ENCODE results near the gene MS4A4E.
"Not testable (repeated sequence)": the region's sequence is repeated elsewhere in the genome, so short reads cannot be mapped to it uniquely, and the experiment has no call there.

The MS4A4E gene

DNA sequence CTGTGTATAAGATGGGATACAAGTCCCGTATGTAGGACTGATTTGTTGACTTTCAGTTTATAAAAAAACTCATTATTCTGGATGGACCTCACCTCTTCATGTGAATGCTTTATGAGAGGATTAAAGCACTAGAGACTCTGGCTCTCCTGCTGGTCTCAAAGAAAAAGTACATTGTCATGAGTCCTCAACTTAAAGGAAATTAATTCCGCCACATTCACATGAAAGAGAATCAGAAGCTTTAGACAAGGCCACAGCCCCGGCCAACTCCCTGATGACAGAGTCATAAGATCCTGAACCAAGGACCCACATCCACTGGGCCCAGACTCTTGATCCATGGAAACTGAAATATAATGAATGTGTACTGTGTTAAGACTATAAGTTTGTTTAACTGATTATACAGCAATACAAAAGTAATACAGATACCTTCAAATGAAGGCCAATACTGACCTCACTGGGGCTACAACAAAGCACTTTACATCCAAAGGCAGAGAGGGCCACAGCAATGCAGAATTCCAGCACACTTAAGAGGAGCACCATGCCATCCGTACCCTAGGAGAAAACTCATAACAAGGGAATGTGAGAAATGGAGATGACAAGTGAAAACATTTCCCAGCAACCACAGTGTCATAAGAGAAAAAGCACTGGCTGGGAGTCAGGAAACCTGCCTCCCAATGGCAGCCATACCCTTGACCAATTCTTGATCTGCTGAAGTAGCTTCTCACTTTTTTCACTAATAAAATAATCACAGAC is 34.6 kb downstream of the MS4A4E start:
- POLR2A ChIA-PET (ENCODE audit: low non-redundant PET): no interaction called here
- CTCF ChIA-PET: interaction anchor here (0.7 kb wide), 1 partner anchor 528 kb away, joined by 3 read pairs; no protein-coding TSS in a partner anchor
- H3K27ac ChIP-seq: no peak overlapping the region
- no peak for DNase-seq (ENCODE audit: low spot score)
- TF ChIP-seq, protein P1, sequence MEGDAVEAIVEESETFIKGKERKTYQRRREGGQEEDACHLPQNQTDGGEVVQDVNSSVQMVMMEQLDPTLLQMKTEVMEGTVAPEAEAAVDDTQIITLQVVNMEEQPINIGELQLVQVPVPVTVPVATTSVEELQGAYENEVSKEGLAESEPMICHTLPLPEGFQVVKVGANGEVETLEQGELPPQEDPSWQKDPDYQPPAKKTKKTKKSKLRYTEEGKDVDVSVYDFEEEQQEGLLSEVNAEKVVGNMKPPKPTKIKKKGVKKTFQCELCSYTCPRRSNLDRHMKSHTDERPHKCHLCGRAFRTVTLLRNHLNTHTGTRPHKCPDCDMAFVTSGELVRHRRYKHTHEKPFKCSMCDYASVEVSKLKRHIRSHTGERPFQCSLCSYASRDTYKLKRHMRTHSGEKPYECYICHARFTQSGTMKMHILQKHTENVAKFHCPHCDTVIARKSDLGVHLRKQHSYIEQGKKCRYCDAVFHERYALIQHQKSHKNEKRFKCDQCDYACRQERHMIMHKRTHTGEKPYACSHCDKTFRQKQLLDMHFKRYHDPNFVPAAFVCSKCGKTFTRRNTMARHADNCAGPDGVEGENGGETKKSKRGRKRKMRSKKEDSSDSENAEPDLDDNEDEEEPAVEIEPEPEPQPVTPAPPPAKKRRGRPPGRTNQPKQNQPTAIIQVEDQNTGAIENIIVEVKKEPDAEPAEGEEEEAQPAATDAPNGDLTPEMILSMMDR (conservative IDR thresholded peaks at IDR 0.05; ENCODE audit: low read depth): no peak

DNA sequence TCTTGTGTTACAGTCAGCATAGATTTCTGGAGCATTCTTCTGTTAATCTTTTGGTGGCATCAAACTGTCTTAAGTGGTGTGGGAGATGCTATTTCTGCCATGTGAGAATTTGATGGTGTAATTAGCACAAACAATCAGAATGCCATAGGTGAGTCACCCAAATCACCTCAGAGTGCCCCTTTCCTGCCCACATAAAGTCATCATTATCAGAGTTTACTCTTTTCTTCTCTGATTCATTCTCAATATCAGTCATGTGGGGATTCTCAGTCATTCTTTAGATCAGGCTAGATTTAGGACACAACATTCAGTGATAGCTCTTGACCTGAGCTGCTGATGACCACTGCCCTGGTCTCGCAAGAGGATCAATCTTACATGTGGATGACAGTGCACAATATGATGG is 36.3 kb downstream of the MS4A4E start:
- POLR2A ChIA-PET (ENCODE audit: low non-redundant PET): no interaction called here
- H3K27ac ChIP-seq: no peak overlapping the region
- CTCF ChIA-PET: no interaction called here
- DNase-seq (ENCODE audit: low spot score): no peak
- TF ChIP-seq, protein P1 (conservative IDR thresholded peaks at IDR 0.05; ENCODE audit: low read depth): no peak

DNA sequence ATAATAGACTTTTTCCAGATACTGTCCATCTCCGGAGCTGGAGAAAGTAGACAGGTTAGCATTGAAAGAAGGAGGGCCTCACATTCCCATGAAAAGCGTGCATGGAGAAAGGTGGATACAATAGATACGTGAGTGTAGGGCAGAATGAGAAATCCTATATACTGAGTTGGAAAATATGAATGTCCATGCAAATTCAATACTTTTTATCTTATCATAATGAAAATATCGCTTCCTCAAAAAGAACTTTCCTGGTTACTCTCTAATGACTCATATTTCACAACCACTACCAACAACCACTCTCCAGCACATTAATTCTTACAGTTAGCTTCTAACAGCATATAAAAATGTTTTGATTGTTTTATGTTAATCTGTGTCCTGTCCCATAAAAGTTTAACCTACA is 38.0 kb downstream of the MS4A4E start:
- no peak for DNase-seq (ENCODE audit: low spot score)
- TF ChIP-seq, protein P1 (conservative IDR thresholded peaks at IDR 0.05; ENCODE audit: low read depth): no peak
- CTCF ChIA-PET: no interaction called here
- POLR2A ChIA-PET (ENCODE audit: low non-redundant PET): no interaction called here
- H3K27ac ChIP-seq: no peak overlapping the region

DNA sequence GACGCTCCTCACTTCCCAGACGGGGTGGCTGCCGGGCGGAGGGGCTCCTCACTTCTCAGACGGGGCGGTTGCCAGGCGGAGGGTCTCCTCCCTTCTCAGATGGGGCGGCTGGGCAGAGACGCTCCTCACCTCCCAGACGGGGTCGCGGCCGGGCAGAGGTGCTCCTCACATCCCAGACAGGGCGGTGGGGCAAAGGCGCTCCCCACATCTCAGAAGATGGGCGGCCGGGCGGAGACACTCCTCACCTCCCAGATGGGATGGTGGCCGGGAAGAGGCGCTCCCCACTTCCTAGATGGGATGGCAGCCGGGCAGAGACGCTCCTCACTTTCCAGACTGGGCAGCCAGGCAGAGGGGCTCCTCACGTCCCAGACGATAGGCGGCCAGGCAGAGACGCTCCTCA is 41.6 kb downstream of the MS4A4E start:
- CTCF ChIA-PET; POLR2A ChIA-PET (ENCODE audit: low non-redundant PET); DNase-seq (ENCODE audit: low spot score); H3K27ac ChIP-seq: not testable (repeated sequence)

DNA sequence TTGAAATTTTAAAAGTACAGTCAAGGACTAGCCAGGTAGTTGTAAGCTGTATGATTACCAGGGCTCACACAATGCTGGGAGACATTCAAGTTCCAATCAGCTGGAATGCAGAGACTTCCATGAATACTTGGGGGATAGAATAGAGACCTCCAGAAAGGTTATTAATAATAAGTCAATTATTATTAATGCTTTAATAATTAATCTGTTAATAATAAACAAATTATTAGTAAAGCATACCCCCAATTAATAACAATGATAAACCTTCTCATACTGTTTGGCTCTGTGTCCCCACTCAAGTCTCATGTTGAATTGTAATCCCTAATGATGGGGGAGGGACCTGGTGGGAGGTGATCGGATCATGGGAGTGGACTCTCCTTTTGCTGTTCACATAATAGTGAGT is 45.5 kb downstream of the MS4A4E start:
- H3K27ac ChIP-seq: no peak overlapping the region
- CTCF ChIA-PET: no interaction called here
- no peak for DNase-seq (ENCODE audit: low spot score)
- POLR2A ChIA-PET (ENCODE audit: low non-redundant PET): no interaction called here
- TF ChIP-seq, protein P1 (conservative IDR thresholded peaks at IDR 0.05; ENCODE audit: low read depth): no peak

DNA sequence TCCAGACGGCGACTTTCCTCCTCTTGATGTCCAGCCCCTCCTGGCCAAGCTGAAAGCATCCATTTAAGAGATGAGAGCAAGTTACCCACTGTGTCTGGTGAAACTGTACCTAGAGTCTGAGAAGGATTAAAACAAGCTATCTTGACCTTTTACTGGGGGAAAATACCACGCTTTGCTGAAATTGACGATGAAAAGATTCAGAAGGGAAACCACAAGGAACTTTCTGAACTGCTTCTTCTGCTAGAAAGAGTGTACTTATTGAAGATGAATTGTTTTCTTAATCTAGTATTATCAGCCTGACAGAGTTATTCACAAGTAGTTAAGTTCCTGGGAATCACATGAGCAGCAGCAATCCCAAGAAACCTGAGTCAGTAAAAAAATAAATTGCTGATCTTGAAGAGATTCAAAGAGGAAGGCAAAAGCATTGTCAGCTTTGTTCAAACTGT is 47.0 kb downstream of the MS4A4E start:
- DNase-seq (ENCODE audit: low spot score): no peak
- TF ChIP-seq, protein P1 (conservative IDR thresholded peaks at IDR 0.05; ENCODE audit: low read depth): no peak
- ChIA-PET POLR2A (ENCODE audit: low non-redundant PET) (no interaction called here), CTCF (interaction anchor here (0.6 to 1.4 kb wide), 2 partner anchors 56 to 74 kb away, joined by 4 to 5 read pairs; no protein-coding TSS in a partner anchor)
- no peak overlapping the region for H3K27ac ChIP-seq

DNA sequence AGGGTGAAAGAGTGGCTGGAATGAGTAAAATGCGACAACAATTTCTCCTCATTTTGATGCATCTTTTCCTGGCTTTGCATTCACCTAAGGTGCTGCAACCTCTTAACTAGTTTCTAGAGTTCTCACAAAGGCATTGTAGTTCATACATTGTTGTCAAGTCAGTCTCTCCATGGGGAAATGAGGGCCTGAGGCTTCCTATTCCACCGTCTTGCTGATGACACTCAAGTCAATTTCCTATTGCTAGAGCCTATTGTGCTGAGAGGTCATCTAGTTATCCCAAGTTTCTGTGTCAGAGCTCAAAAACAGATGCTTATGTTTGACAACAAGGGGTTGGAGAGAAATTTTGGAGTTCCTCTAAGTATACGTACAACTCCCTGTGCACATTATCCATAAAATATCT is 48.4 kb downstream of the MS4A4E start:
- TF ChIP-seq, protein P1 (conservative IDR thresholded peaks at IDR 0.05; ENCODE audit: low read depth): no peak
- no peak for DNase-seq (ENCODE audit: low spot score)
- POLR2A ChIA-PET (ENCODE audit: low non-redundant PET): no interaction called here
- CTCF ChIA-PET: no interaction called here
- H3K27ac ChIP-seq: no peak overlapping the region
